Tongue (tissue), 2 donors: ENCODE results near the gene BAX. TPM values are rescaled to one million over a fixed set of nuclear protein-coding genes. Genes with fewer than 3 reads are reported as not detected.

Source experiments
- DNase-seq: peaks from one replicate; pipeline ENCODE4 v3.0.0-alpha.2; 2015
- total RNA-seq: library from RNA; depleted of rRNA; stranded (reverse); fragments of >200 nt; gene quantifications from one replicate; pipeline ENCODE4 v1.2.3, GENCODE V29; 2014

The BAX gene
- total RNA-seq, 1 donor from 2014 or later, result 22.1 TPM

DNA sequence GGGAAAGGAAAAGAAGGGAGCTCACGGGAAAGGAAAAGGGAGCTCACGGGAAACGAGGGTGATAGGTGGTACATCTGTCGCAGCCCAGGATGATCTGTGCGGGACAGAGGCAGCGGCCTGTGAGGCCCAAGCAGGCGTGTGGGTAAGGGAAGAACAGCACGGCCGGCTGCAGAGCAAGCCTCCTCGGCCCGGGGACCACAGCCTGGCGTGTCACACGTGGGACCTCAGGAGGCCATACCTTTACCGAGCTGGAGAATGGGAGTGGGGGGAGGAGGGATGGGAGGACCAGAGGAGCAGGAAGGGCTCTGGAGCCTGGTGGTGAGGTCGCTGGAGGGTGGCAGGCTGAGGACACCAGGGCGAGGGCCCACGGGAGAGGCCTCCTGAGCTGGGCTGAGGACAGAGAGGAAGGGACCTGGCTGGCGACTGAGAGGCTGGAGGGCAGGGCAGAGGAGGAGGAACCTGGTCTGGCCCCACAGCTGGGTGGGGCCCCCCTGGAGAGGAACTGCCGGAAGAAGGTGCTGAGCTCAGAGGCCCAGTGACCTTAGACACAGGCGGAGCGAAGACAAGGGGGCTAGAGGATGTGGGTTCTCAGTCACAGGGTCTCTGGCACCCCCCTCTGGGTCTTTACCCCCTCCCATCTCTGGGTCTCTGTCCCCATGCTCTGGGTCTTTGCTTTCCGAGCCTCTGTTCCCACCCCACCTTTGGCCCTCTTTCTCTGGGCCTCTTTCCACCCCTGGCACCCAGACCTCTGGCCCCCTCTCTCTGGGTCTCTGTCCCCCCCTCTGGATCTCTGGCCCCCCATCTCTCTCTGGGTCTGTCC lies 7.6 kb downstream of the BAX start:
- DNase-seq, result no peak

DNA sequence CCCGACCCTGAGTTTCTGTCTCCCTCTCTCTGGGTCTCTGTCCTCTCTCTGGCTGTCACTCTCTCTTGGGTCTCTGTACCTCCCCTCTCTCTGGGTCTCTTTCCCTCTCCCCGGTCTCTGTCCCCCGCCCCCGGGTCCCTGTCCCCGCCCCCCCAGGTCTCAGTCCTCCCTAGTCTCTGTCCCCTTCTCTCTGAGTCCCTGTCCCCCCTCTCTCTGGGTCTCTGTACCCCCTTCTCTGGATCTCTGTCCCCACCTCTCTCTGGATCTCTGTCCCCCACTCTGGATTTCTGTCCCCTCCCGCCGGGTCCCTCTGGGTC lies 8.1 kb downstream of the BAX start:
- DNase-seq, result no peak

GRCh38 chr19:48963371-48964204 lies 8.9 kb downstream of the BAX start:
- DNase-seq, result peak; percentile 76

DNA sequence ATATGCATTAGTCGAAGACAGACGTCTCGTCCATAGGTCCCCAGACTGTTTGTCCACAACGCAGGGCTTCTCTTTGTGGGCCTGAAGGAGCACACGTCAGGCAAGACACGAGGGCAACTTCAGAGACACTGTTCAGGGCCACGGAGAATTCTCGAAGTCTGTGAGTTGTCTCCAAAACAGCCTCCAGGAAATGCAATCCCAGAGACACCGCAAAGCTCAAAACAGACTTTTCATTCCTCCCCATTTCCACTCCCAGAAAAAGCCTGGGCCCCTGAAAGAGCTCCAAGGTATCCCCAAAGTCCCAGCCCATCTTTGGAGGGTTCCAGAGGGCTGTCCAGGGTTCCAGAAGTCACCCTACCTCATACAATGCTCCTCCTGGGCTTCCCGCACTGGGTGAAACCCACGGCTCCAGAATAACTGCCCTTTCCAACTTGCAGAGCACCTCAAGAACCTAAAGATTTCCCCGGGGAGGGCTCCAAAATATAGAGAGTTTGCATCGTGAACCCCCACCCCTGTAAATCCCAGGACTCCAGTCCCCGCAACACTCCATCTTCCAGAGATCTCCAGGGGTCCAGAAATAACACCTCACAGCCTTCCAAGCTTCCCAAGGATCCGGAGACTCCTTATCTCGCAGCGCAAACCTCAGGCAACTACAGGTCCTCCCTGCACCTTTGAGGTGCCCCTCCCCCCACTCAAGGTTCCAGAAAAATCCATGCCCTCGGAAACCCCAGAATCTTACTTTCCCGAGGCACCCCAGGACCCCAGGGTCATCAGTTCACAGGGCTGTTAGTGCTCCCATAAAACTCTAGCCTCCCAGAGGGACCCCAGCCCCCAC lies 9.7 kb downstream of the BAX start:
- DNase-seq, result peak; percentile 40

- peak; percentile 97 for DNase-seq
These were observed 10.5 kb downstream of the BAX start, which contains the start of gene FTL for GRCh38 chr19:48965040-48965805. Gene FTL (plus strand): TSS chr19:48965309. CDS start chr19:48965508, 199 bp downstream.

- peak; percentile 95 for DNase-seq
These were observed 11.3 kb downstream of the BAX start for GRCh38 chr19:48965806-48966540.

DNA sequence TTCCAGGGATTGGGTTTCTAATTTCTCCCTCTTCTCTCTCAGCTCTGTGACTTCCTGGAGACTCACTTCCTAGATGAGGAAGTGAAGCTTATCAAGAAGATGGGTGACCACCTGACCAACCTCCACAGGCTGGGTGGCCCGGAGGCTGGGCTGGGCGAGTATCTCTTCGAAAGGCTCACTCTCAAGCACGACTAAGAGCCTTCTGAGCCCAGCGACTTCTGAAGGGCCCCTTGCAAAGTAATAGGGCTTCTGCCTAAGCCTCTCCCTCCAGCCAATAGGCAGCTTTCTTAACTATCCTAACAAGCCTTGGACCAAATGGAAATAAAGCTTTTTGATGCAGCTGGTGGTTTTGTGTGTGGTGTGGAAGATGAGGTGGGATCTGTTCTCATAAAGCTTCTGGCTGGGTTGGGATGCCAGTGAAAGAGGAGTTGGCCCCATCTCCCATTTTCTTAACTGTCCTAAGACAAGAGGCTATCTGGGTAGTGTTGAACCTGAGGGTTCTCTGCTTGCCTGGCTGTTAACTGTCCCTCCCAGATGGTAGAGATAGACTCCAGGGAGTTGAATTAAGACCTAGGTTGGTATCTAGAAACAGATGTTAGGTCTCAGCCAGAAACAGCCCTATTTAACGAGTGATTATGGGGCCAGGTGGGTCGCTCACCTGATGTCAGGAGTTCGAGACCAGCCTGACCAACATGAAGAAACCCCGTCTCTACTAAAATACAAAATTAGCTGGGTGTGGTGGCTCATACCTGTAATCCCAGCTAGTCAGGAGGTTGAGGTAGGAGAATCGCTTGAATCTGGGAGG lies 12.1 kb downstream of the BAX start:
- DNase-seq, result no peak

DNA sequence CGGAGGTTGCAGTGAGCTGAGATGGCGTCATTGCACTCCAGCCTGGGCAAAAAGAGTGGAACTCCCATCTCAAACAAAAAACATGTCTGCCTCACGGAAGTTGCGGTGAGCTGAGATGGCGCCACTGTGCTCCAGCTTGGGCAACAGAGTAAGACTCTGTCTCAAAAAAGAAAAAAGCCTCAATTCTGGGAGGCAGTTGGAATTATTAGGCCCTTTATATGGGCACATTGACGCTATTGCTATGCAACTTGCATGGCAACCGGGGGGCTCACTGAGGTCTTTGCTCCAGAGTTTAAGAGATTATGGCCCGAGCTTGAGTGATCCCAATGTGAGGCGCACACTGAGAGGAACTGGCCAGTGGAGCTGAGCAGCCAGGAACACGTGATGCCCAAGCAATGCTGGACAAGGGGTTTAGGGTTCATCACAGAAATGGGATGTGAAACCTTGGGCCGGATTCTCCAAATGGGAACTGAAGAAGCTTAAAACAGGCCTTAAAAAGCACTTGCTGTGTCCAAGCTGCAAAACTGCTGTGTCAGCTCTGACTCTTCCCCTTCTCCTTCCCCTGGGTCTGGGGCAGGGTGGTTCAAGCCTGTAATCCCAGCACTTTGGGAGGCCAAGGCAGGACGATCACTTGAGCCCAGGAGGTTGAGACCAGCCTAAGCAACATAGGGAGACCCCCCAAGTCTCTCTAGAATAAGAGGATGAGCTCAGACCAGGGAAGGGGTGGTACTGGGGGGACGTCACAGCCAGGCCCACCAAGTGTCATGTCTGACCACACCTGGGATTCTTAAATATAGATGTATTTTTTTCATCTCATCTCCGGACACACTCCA lies 12.9 kb downstream of the BAX start:
- no peak for DNase-seq

DNA sequence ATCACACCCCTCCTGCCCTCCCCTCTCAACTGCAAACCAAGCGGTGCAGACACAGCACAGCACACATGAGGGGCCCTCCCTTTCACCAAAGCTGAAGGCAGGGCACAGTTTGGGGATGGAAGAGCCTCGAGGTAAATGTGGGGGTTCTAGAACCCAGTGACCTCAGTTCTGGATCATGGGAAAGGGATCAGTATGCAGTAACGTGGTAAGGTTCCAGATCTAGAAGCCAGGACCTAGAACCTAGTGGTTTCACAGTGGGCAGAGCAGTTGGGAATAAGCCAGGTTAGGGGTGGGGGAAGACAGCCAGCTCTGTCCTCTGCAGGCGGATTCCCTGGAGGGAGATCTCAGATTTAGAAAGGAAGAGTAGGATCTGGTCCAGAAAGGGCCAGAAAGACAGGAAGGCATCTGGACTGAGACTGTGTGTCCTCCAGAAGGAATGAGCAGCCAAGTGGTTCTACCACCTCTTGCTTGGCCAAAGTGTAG lies 13.5 kb downstream of the BAX start:
- DNase-seq, result no peak

DNA sequence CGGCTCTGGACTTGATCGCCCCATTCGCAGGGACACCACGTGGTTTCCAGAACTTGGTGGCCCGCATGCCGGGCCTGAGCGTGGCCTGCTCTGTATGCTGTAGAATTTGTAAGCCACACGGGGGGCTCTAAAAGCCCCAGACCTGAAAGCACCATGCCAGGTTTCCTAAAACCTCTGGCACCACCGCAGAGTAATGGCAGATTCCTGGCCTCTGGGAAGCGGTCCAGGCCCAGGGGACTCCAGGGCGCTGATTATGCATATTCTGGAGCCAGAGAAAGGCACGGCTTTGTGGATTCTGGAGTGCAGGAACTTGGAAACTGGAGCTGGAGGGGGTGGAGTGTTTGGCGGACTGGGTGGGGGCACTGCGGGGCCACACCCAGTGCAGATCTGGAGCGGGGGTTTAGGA lies 14.1 kb downstream of the BAX start:
- DNase-seq, result no peak

- no peak for DNase-seq
These were observed 14.8 kb downstream of the BAX start for GRCh38 chr19:48969276-48970138.

GRCh38 chr19:48970139-48970766 lies 15.6 kb downstream of the BAX start:
- no peak for DNase-seq

GRCh38 chr19:48970923-48971395 lies 16.3 kb downstream of the BAX start:
- peak; percentile 91 for DNase-seq

DNA sequence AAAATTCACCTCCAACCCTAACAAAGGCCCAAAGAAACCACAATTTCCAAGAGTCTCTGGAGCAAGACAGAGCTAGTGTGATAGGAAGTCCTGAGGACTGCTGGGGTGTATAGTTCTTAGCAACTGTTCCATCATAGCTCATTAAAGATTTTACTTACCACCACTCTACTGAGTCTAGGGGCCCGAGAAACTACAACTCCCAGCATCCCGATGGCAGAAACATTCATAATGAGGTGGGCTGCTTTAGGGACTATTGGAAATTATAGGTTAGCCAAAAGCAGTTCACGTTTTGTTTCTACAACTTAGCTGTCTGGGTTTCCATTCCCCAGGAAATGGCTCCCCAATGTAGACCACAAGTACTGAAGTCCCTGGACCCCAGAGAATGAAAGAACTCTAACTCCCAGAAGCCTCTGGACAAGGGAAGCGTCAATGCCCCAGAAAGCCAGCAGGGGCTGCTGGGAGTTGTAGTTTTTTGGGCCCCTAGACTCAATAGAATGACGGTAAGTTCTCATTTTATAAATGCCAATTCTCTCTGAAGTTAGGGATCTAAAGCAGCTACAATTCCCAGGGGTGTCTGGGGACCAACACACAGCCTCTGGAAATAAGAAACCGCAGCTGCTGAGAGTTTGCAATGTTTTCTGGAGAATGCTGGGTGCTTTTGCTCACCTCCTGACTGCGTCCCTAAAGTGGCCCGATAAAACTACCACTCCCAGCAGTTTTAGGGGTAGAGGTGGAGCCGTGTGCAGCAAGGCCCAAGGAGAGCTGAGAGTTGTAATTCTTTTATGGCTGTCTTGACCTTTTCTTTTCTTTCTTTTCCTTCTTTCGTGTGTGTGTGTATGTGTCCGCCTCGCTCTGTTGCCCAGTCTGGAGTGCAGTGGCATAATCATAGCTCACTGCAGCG lies 21.5 kb downstream of the BAX start:
- peak; percentile 70 for DNase-seq

GRCh38 chr19:48977061-48977460 lies 22.4 kb downstream of the BAX start:
- no peak for DNase-seq

DNA sequence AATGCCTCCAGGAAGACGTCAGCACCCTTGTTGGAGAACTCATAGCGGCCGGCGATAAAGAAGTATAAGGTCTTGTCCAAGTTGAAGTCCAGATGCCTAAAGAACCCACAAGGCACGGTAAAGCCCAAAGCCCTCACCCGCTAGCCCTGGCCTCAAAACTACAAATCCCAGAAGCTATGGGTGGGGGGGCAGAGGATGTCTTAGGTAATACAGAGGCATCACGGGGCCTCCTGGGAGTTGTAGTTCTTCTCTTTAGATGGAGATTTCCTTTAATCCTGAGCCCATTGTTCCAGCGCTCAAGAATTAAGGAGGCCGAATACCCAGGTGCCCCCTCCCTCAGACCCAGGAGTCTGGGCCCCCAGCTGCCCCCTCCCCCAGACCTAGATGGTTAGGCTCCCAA lies 27.6 kb downstream of the BAX start:
- DNase-seq, result no peak
